ENCODE data around the gene UGT2B7. TPM values are rescaled to one million over a fixed set of nuclear protein-coding genes. Genes with fewer than 3 reads are reported as not detected.

UGT2B7 gene
- total and polyA plus RNA-seq, 2 of the 13 experiments (the other 11 are each of a cell fraction or from before 2014, with no cell fraction given): 26.8 to 41.8 TPM

DNA sequence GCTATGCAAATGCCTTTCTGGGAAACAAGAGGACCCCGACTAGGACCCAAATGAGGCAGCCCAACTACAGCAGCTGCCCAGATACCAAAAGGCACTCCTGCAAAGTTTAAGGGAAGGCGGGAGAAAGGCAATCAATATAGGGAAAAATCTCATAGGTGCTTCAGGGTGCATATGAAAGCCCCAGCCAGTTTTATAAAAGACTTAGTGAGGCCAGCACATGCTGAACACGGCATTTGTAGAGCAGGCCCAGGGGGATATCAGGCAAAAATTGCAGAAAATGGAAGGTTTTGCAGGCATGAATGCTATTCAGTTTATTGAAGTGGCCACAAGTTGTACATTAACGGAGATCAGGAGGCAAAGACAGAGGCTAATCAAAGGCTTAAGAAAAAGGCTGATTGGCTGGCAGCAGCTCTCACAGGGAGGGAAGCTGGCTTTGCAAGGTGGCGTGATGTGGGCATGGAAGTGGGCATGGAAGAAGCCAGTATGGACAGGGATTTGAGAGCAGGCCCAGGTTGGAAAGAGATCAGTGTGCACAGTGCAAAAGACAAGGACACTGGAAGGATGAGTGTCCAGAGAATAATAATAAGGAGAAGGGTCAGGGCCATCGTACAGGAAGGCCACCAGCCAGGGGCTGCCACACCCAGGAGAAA, 37.7 kb upstream of the UGT2B7 start (continued):
- TF ChIP-seq ZNF639 (CRISPR knock-in tag; conservative IDR thresholded peaks at IDR 0.05) (no peak), KAT8 (CRISPR knock-in tag; IDR thresholded peaks at IDR 0.05) (0 out of 2 replicates have a peak, but pooled peaks have one; percentile 16), TOPORS (CRISPR knock-in tag; IDR thresholded peaks at IDR 0.05) (no peak), ZNF790 (CRISPR knock-in tag; IDR thresholded peaks at IDR 0.05; ENCODE audit: borderline replicate concordance) (no peak), HNRNPL (IDR thresholded peaks at IDR 0.05; ENCODE audit: low read depth, low read length) (0 out of 2 replicates have a peak, but pooled peaks have one; percentile 31), ZNF558 (CRISPR knock-in tag; IDR thresholded peaks at IDR 0.05; ENCODE audit: borderline replicate concordance) (no peak; the same call in 1 of the 2 replicates), ZNF550 (CRISPR knock-in tag; IDR thresholded peaks at IDR 0.05; ENCODE audit: borderline replicate concordance) (no peak), PPARG (CRISPR knock-in tag; conservative IDR thresholded peaks at IDR 0.05) (peak; percentile 37; the same call in 1 of the 2 replicates), SP140L (CRISPR knock-in tag; IDR thresholded peaks at IDR 0.05; ENCODE audit: borderline replicate concordance) (no peak), FLYWCH1 (CRISPR knock-in tag; IDR thresholded peaks at IDR 0.05) (no peak), HNRNPUL1 (IDR thresholded peaks at IDR 0.05; ENCODE audit: low read depth, low read length) (no peak), HMGA1 (CRISPR knock-in tag; conservative IDR thresholded peaks at IDR 0.05) (no peak), MED8 (CRISPR knock-in tag; IDR thresholded peaks at IDR 0.05; ENCODE audit: insufficient replicate concordance) (no peak), ZNF83 (CRISPR knock-in tag; IDR thresholded peaks at IDR 0.05; ENCODE audit: borderline replicate concordance) (no peak), FOXA3 (CRISPR knock-in tag; IDR thresholded peaks at IDR 0.05) (no peak), ZZZ3 (CRISPR knock-in tag; IDR thresholded peaks at IDR 0.05; ENCODE audit: borderline replicate concordance) (no peak), CREB3 (CRISPR knock-in tag; IDR thresholded peaks at IDR 0.05) (no peak), GATAD2A (CRISPR knock-in tag; IDR thresholded peaks at IDR 0.05) (0 out of 2 replicates have a peak, but pooled peaks have one; percentile 11), ZMAT3 (CRISPR knock-in tag; conservative IDR thresholded peaks at IDR 0.05) (no peak), TOE1 (CRISPR knock-in tag; IDR thresholded peaks at IDR 0.05) (no peak), ZNF292 (CRISPR knock-in tag; IDR thresholded peaks at IDR 0.05; ENCODE audit: borderline replicate concordance, low read depth) (no peak)
- TF ChIP-seq, protein P1, sequence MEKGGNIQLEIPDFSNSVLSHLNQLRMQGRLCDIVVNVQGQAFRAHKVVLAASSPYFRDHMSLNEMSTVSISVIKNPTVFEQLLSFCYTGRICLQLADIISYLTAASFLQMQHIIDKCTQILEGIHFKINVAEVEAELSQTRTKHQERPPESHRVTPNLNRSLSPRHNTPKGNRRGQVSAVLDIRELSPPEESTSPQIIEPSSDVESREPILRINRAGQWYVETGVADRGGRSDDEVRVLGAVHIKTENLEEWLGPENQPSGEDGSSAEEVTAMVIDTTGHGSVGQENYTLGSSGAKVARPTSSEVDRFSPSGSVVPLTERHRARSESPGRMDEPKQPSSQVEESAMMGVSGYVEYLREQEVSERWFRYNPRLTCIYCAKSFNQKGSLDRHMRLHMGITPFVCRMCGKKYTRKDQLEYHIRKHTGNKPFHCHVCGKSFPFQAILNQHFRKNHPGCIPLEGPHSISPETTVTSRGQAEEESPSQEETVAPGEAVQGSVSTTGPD (CRISPR knock-in tag; IDR thresholded peaks at IDR 0.05): no peak
- TF ChIP-seq, protein P2, sequence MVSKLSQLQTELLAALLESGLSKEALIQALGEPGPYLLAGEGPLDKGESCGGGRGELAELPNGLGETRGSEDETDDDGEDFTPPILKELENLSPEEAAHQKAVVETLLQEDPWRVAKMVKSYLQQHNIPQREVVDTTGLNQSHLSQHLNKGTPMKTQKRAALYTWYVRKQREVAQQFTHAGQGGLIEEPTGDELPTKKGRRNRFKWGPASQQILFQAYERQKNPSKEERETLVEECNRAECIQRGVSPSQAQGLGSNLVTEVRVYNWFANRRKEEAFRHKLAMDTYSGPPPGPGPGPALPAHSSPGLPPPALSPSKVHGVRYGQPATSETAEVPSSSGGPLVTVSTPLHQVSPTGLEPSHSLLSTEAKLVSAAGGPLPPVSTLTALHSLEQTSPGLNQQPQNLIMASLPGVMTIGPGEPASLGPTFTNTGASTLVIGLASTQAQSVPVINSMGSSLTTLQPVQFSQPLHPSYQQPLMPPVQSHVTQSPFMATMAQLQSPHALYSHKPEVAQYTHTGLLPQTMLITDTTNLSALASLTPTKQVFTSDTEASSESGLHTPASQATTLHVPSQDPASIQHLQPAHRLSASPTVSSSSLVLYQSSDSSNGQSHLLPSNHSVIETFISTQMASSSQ (IDR thresholded peaks at IDR 0.05; ENCODE audit: low read depth): no peak
- TF ChIP-seq, protein P2 (CRISPR knock-in tag; IDR thresholded peaks at IDR 0.05; ENCODE audit: borderline replicate concordance): 0 out of 2 replicates have a peak, but pooled peaks have one; percentile 25
